ENCODE data around the gene TNS4. TPM values are rescaled to one million over a fixed set of nuclear protein-coding genes. Genes with fewer than 3 reads are reported as not detected.

TNS4 gene
- total RNA-seq, 1 experiment from 2014 or later, result 0.59 TPM

- no peaks in the 10 kb centered on the region for H4K20me1 ChIP-seq (ENCODE audit: control insufficient read depth, insufficient read depth, insufficient read length)
- H2BK5ac ChIP-seq (ENCODE audit: insufficient read length, low read length), result no peak overlapping the region
- peak; percentile 72 for TF ChIP-seq CTCF (conservative IDR thresholded peaks at IDR 0.05)
- no peak overlapping the region for H2AFZ ChIP-seq (ENCODE audit: low read length)
- H4K5ac ChIP-seq (ENCODE audit: insufficient read length, low read depth, low read length), result no peak overlapping the region
- H3K18ac ChIP-seq (ENCODE audit: insufficient read length, low read depth, low read length), result no peak overlapping the region
- peak; percentile 79 for DNase-seq
- H3K4ac ChIP-seq (ENCODE audit: low read depth, low read length), result no peak overlapping the region
- peaks cover 26 to 31% of the 10 kb centered on the region in 2 experiments for H3K4me1 Mint-ChIP-seq
- no peak overlapping the region for H2BK120ac ChIP-seq (ENCODE audit: low read depth, low read length, poor library complexity, severe bottlenecking)
- no peak overlapping the region for H4K91ac ChIP-seq (ENCODE audit: insufficient read length, low read depth, low read length)
- H3K79me1 ChIP-seq (ENCODE audit: insufficient read depth, low read depth, low read length, poor library complexity, severe bottlenecking), result no peaks in the 10 kb centered on the region
- no peak overlapping the region for H3K9ac ChIP-seq (ENCODE audit: extremely low read depth, insufficient read length, low read length)
- H3K9me3 Mint-ChIP-seq, result no peaks in the 10 kb centered on the region
- H3T11ph ChIP-seq (ENCODE audit: low read length), result no peak overlapping the region
- H3K36me3 Mint-ChIP-seq (ENCODE audit: insufficient read depth in 1 of 3, low read depth in 3 of 3), result peaks cover 20 to 21% (median 21%) of the 10 kb centered on the region in 3 experiments; a peak in 6 of 7 replicates
- 0 out of 2 replicates have a peak, but pooled peaks cover under 1% of the 10 kb centered on the region for H3K27me3 Mint-ChIP-seq (ENCODE audit: low read depth)
- WGBS (ENCODE audit: extremely low coverage, insufficient read length, low lambda C conversion rate), result no CpG with 5 or more reads among the region's 3 CpGs
- no peak overlapping the region for H3K4me3 Mint-ChIP-seq
- H2BK12ac ChIP-seq (ENCODE audit: insufficient read length, low read depth, low read length), result no peak overlapping the region
- no peak overlapping the region for H3K56ac ChIP-seq (ENCODE audit: insufficient read length, low read depth, low read length)
- no peak overlapping the region for H3K27ac Mint-ChIP-seq
- H3K4me1 ChIP-seq (ENCODE audit: insufficient read depth, low read length), result peaks cover 6% of the 10 kb centered on the region
- H3K27me3 ChIP-seq (ENCODE audit: insufficient read depth, low read length), result no peaks in the 10 kb centered on the region
- H4K8ac ChIP-seq (replicated peaks; ENCODE audit: insufficient read length, low read depth, low read length), result no peak overlapping the region
- H3K79me2 ChIP-seq (ENCODE audit: insufficient read depth, low read length), result no peaks in the 10 kb centered on the region; the same call in 1 of the 2 replicates
- H2BK20ac ChIP-seq (ENCODE audit: low read depth, low read length, poor library complexity, severe bottlenecking), result no peak overlapping the region
- H3K23me2 ChIP-seq (ENCODE audit: insufficient read length, low read depth, low read length, poor library complexity, severe bottlenecking), result peaks cover 2% of the 10 kb centered on the region
- no peak overlapping the region for H3K14ac ChIP-seq (ENCODE audit: insufficient read depth, low read length)
- no peak overlapping the region for H3K27ac ChIP-seq (ENCODE audit: insufficient read length, low read depth, low read length)
- H3K23ac ChIP-seq (ENCODE audit: insufficient read length, low read depth, low read length), result no peak overlapping the region
- no peak overlapping the region for H2BK15ac ChIP-seq (ENCODE audit: low read depth, low read length)
- H3K4me2 ChIP-seq (ENCODE audit: insufficient read depth, insufficient read length, low read length), result no peak overlapping the region
- H3K9me3 ChIP-seq (ENCODE audit: control insufficient read depth, low read depth, low read length), result no peaks in the 10 kb centered on the region
- no peak overlapping the region for H2AK5ac ChIP-seq (ENCODE audit: insufficient read length, low read length)
Observed at GRCh38 chr17:40450175-40450574, 51.2 kb downstream of the TNS4 start.
